ENCODE data around the gene TMEM258. TPM values are rescaled to one million over a fixed set of nuclear protein-coding genes. Genes with fewer than 3 reads are reported as not detected.
A peak's percentile ranks its signal among the peaks of the same experiment; 100 is the strongest.

TMEM258 gene
- total and polyA plus RNA-seq, 10 of the 15 experiments (the other 5 are each of a cell fraction or from before 2014, with no cell fraction given), result 160 to 840 (median 326) TPM

- ChIA-PET RAD21 (ENCODE audit: unreplicated experiment) (interaction anchor here (0.8 to 5.4 kb wide), 18 partner anchors 8 to 308 kb away, joined by 3 to 51 read pairs (median 4); partner anchors contain the start of genes FADS2, FEN1, INCENP and TMEM258), SMC1A (ENCODE audit: uncharacterized antibody, unreplicated experiment) (interaction anchor here (0.6 to 5.1 kb wide), 12 partner anchors 9 to 537 kb away, joined by 3 to 67 read pairs (median 6); partner anchors contain the start of gene FADS2), POLR2A (interaction anchor here (0.5 to 9.9 kb wide), 18 partner anchors 8 to 456 kb away, joined by 3 to 167 read pairs (median 6); partner anchors contain the start of genes FADS2, FEN1, FTH1 and TMEM258), CTCF (interaction anchor here (0.7 to 10.8 kb wide), 20 partner anchors 11 to 293 kb away, joined by 3 to 141 read pairs (median 6); partner anchors contain the start of gene FADS2)
- peak; percentile 83 for ATAC-seq
- 0 out of 4 replicates have a peak, but pooled peaks cover 0 to 5% of the 10 kb centered on the region in 2 experiments for H3K36me3 ChIP-seq (ENCODE audit: control insufficient read depth in 2 of 2, insufficient read depth in 2 of 2, low read length in 1 of 2)
- peak overlapping the region; percentile 87 for H3K27ac ChIP-seq (ENCODE audit: control insufficient read depth, insufficient read depth)
- peaks cover 3% of the 10 kb centered on the region; the same call in 1 of the 2 replicates for H3K4me1 ChIP-seq (ENCODE audit: control insufficient read depth, insufficient read depth, low read length)
- intact Hi-C loops (cut with micrococcal nuclease; ENCODE audit: unreplicated experiment) (loop anchor here (1.0 kb wide), 1 partner anchor 23 kb away; the partner anchor contains the start of genes FEN1 and TMEM258), in situ Hi-C loops (cut with MboI) (no loop called here)
- peak overlapping the region; percentile 81 for H3K4me3 ChIP-seq
- H4K20me1 ChIP-seq (ENCODE audit: control insufficient read depth, insufficient read depth), result no peaks in the 10 kb centered on the region
- peak; percentile 38 for FAIRE-seq
- peak overlapping the region; percentile 95 for H3K4me2 ChIP-seq (ENCODE audit: control insufficient read depth, insufficient read depth)
- H3K9ac ChIP-seq (ENCODE audit: control insufficient read depth, insufficient read depth, low read length), result peak overlapping the region; percentile 89
- no peaks in the 10 kb centered on the region for H3K27me3 ChIP-seq (replicated peaks in 1 of 2; ENCODE audit: control insufficient read depth in 2 of 2, insufficient read depth in 2 of 2, low read length in 1 of 2)
- peak overlapping the region; percentile 82 for H2AFZ ChIP-seq (ENCODE audit: control insufficient read depth, low read depth, low read length)
- TSS peak; percentile 74 for BruUV-seq (replicated peaks)
- 4% methylated on average over 60 of the region's 66 CpGs for WGBS (ENCODE audit: insufficient coverage, insufficient replicate concordance, low lambda C conversion rate, missing lambda C conversion rate)
- H3K79me2 ChIP-seq (ENCODE audit: control insufficient read depth, insufficient read depth, low read length), result peaks cover 21% of the 10 kb centered on the region
- no peaks in the 10 kb centered on the region for H3K9me3 ChIP-seq (replicated peaks; ENCODE audit: control insufficient read depth, insufficient read depth, low read length)
- peak; percentile 87 for DNase-seq (ENCODE audit: low read depth, low spot score)
- TF ChIP-seq USF2 (IDR thresholded peaks at IDR 0.05; ENCODE audit: borderline replicate concordance, low read depth, low read length) (no peak), BACH1 (IDR thresholded peaks at IDR 0.05; ENCODE audit: borderline replicate concordance) (0 out of 2 replicates have a peak, but pooled peaks have one; percentile 13), DPF2 (IDR thresholded peaks at IDR 0.05) (no peak), SREBF1 (IDR thresholded peaks at IDR 0.05; ENCODE audit: low read length) (peak; percentile 51; the same call in 1 of the 2 replicates), BHLHE40 (IDR thresholded peaks at IDR 0.05; ENCODE audit: borderline replicate concordance in 1 of 2, low read depth in 2 of 2, low read length in 1 of 2) (peak; percentile 16 to 72; a peak in 2 of 4 replicates), IKZF2 (IDR thresholded peaks at IDR 0.05) (no peak; a peak in 1 of 4 replicates), SREBF2 (IDR thresholded peaks at IDR 0.05; ENCODE audit: low read length) (peak; percentile 50; the same call in 1 of the 2 replicates), POU2F2 (IDR thresholded peaks at IDR 0.05; ENCODE audit: borderline replicate concordance, low read depth, low read length) (0 out of 3 replicates have a peak, but pooled peaks have one; percentile 7), NRF1 (conservative IDR thresholded peaks at IDR 0.05; ENCODE audit: low read depth, low read length) (peak; percentile 76), LARP7 (IDR thresholded peaks at IDR 0.05) (peak; percentile 29), ZNF592 (IDR thresholded peaks at IDR 0.05) (no peak), FOS (IDR thresholded peaks at IDR 0.05; ENCODE audit: borderline replicate concordance, extremely low read depth, insufficient read length) (no peak), BMI1 (IDR thresholded peaks at IDR 0.05; ENCODE audit: borderline replicate concordance) (no peak), HDGF (IDR thresholded peaks at IDR 0.05) (peak; percentile 83; the same call in 1 of the 2 replicates), ZNF24 (IDR thresholded peaks at IDR 0.05) (no peak), POLR2A (IDR thresholded peaks at IDR 0.05; ENCODE audit: low read depth, low read length) (peak; percentile 78)
- TF ChIP-seq, protein P1, sequence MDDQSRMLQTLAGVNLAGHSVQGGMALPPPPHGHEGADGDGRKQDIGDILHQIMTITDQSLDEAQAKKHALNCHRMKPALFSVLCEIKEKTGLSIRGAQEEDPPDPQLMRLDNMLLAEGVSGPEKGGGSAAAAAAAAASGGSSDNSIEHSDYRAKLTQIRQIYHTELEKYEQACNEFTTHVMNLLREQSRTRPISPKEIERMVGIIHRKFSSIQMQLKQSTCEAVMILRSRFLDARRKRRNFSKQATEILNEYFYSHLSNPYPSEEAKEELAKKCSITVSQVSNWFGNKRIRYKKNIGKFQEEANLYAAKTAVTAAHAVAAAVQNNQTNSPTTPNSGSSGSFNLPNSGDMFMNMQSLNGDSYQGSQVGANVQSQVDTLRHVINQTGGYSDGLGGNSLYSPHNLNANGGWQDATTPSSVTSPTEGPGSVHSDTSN (IDR thresholded peaks at IDR 0.05; ENCODE audit: insufficient replicate concordance, low read depth, low read length), result no peak
These were observed 22.8 kb upstream of the TMEM258 start for GRCh38 chr11:61814958-61815789.

Measured in GM12878 (cell line).